IgD-negative memory B cell (primary cell): Measurements from ENCODE around the gene TELO2. TPM values are rescaled to one million over a fixed set of nuclear protein-coding genes. Genes with fewer than 3 reads are reported as not detected.
"Not testable (repeated sequence)": the region's sequence is repeated elsewhere in the genome, so short reads cannot be mapped to it uniquely, and the experiment has no call there.

Experiments
- H3K27ac Mint-ChIP-seq, 3 donors: one replicate each; pipeline ENCODE4 v1.8.0; 2020 to 2022; ENCODE audit warnings: mild to moderate bottlenecking in 3 of 3, mixed read lengths in 3 of 3, moderate library complexity in 1 of 3
- H3K27me3 Mint-ChIP-seq: one replicate; pipeline ENCODE4 v1.8.0; 2021; ENCODE audit warnings: mixed read lengths
- H3K36me3 Mint-ChIP-seq: one replicate; pipeline ENCODE4 v1.8.0; 2020; ENCODE audit warnings: mild to moderate bottlenecking, mixed read lengths
- H3K4me1 Mint-ChIP-seq, 3 donors: one replicate each; pipeline ENCODE4 v1.8.0; 2020 to 2022; ENCODE audit warnings: mixed read lengths in 3 of 3, mild to moderate bottlenecking in 1 of 3
- H3K4me3 Mint-ChIP-seq, 4 donors: one replicate each; pipeline ENCODE4 v1.8.0; 2020 to 2022; ENCODE audit warnings: mild to moderate bottlenecking in 4 of 4, mixed read lengths in 4 of 4, moderate library complexity in 3 of 4
- H3K9me3 Mint-ChIP-seq, 3 donors: one replicate each; pipeline ENCODE4 v1.8.0; 2020 to 2021; ENCODE audit warnings: mixed read lengths in 3 of 3, mild to moderate bottlenecking in 1 of 3
- polyA plus RNA-seq: library from polyadenylated mRNA; unstranded; fragments of 300-500 nt; fragmentation: Illumina TruSeq; gene quantifications from one replicate; pipeline ENCODE4 v1.2.3, GENCODE V29; 2021

Gene TELO2
- polyA plus RNA-seq, 1 donor from 2014 or later, result 37.4 TPM

DNA sequence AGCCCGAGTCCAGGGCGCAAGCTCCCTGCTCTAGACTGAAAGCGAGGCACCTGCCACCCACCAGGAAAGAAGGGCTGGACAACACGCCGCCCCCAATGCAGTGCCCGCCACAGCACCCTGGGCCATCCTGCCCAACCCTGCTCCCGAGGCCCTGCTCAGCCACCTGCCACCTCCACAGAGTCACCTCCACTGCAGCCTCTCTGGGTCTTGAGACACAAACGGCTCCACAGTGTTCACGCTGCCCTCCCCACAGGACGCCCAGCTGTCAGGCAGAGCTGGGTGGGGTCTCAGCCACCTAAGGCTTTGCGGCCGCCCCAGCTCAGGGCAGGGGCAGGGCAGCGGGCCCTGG is 27.6 kb upstream of the TELO2 start:
- Mint-ChIP-seq H3K9me3 (no peaks in the 10 kb centered on the region), H3K4me3 (peak overlapping the region in 1 of 4 donors; percentile 26), H3K27me3 (no peaks in the 10 kb centered on the region), H3K4me1 (peaks cover 5 to 16% (median 15%) of the 10 kb centered on the region in 3 donors), H3K36me3 (no peaks in the 10 kb centered on the region), H3K27ac (peak overlapping the region in 1 of 3 donors; percentile 56)

DNA sequence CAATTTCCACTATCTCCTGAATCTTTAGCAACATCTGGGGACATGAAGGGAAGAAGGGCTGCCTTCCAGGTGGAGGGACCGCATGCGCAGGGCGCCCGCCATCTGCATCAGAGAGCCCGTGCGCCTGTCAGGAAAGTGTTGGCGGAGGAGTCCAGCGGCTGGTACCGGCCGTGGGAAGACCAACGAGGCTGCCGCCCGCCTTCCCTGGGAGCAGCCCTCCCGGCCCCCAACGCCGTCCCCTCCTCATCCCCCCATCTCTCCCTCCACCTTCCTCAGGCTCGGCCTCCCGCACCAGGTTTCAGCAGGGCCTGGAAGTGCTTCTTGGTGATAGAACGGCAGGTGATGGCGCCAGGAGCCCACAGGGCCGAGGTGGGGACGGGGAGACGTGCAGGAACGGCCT is 27.1 kb upstream of the TELO2 start:
- Mint-ChIP-seq H3K27ac (peak overlapping the region in 1 of 3 donors; percentile 56), H3K4me3 (peak overlapping the region in 1 of 4 donors; percentile 26), H3K4me1 (peaks cover 10 to 21% (median 19%) of the 10 kb centered on the region in 3 donors)

DNA sequence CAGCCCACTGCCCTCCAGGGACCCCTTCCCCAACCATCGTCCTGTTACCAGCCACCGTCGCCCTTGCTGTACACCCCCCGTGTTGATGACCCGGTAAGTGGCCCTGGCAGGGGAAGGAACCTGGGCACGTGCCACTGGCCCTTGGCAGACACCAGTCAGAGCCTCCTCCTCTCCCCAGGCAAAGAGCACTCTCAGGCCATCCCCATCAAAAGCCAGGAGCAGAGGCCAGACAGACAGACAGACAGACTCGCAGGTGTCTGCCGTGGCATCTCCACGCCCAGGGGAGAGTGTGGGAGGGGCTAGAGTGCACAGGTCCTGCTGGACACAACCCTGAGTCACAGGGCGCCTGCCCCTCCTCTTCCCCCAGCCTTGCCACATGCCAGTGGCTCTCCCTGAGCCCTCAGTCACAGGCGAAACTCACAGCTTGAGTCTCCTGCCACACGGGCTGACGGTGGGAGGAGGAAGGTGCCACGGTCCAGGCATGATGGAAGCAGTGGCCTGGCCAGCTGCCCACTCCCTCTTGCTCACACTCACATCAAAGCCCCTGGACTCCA is 26.1 kb upstream of the TELO2 start:
- no peaks in the 10 kb centered on the region for H3K9me3 Mint-ChIP-seq
- H3K27me3 Mint-ChIP-seq, result no peaks in the 10 kb centered on the region
- H3K27ac Mint-ChIP-seq, result peak overlapping the region; percentile 39 to 91 (median 69)
- H3K4me1 Mint-ChIP-seq, result peaks cover 11 to 29% (median 23%) of the 10 kb centered on the region in 3 donors
- no peaks in the 10 kb centered on the region for H3K36me3 Mint-ChIP-seq
- H3K4me3 Mint-ChIP-seq, result peak overlapping the region in 1 of 4 donors; percentile 60

More for the DNA sequence above, 27.1 kb upstream of the TELO2 start:
- Mint-ChIP-seq H3K36me3 (no peaks in the 10 kb centered on the region), H3K27me3 (no peaks in the 10 kb centered on the region), H3K9me3 (no peaks in the 10 kb centered on the region)

DNA sequence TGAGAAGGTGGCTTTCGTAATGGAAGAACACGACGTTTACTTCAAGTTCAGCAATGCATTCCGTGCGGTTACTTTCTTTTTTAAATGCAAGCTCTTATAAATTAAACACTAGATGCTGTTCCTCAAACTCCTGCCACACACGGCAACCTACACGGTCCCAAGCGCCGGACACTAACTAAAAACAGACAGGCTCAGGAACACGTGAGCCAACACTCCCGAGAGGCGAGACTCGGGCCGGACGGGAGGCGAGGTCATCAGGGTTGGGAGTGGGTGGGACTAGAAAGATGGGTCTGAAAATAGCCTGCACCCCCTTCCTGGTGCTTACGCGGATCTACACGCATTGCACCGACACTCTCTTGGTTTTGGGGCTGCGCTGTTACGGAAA is 24.7 kb upstream of the TELO2 start:
- peaks cover 17 to 36% (median 32%) of the 10 kb centered on the region in 3 donors for H3K4me1 Mint-ChIP-seq
- H3K4me3 Mint-ChIP-seq, result peak overlapping the region in 2 of 4 donors; percentile 12 to 54
- no peaks in the 10 kb centered on the region for H3K36me3 Mint-ChIP-seq
- peak overlapping the region in 1 of 3 donors; percentile 91 for H3K27ac Mint-ChIP-seq
- no peaks in the 10 kb centered on the region for H3K9me3 Mint-ChIP-seq
- no peaks in the 10 kb centered on the region for H3K27me3 Mint-ChIP-seq

DNA sequence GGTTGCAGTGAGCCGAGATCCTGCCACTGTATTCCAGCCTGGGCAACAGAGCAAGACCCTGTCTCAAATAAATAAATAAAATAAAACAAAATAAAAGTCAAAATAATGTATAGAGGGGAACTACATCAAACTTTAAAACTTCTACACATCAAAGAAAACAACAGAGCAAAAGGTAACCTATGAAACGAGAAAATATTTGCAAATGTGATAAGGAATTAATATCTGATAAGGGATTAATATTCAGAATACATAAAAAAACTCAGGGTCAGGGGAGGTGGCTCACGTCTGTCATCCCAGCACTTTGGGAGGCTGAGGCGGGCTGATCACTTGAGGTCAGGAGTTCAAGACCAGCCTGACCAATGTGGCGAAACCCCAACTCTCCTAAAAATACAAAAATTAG is 24.0 kb upstream of the TELO2 start:
- peak overlapping the region in 3 of 4 donors; percentile 73 to 88 (median 86) for H3K4me3 Mint-ChIP-seq
- not testable (repeated sequence) for H3K27me3 Mint-ChIP-seq, H3K9me3 Mint-ChIP-seq, H3K36me3 Mint-ChIP-seq
- peak overlapping the region; percentile 91 to 99 (median 96) for H3K27ac Mint-ChIP-seq
- H3K4me1 Mint-ChIP-seq, result peaks cover 17 to 40% (median 34%) of the 10 kb centered on the region in 3 donors

DNA sequence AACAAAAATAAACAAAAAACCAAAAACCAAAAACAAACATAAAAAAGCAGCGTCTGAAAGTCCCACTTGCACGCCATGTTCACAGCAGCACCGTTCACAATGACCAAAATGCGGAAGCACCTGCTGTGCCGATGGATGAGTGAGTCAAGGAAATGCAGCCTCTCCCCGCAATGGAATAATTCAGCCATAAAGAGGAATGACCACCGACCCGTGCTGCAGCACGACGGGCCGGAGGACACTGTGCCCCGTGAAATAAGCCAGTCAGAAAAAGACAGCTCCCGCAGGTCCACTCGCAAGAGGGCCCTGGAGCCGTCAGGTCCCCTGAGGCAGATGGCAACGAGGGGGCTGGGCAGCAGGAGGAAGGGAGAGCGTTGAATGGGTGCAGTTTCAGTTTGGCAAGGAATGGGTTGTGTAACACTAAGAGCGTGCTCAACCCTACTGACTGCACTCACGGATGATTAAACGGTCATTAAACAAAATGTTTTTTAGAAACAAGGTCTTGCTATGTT is 23.4 kb upstream of the TELO2 start:
- Mint-ChIP-seq H3K4me3 (peak overlapping the region; percentile 73 to 92 (median 87)), H3K4me1 (peaks cover 17 to 40% (median 35%) of the 10 kb centered on the region in 3 donors), H3K9me3 (no peaks in the 10 kb centered on the region), H3K27ac (peak overlapping the region; percentile 91 to 99 (median 96)), H3K27me3 (no peaks in the 10 kb centered on the region), H3K36me3 (no peaks in the 10 kb centered on the region)

DNA sequence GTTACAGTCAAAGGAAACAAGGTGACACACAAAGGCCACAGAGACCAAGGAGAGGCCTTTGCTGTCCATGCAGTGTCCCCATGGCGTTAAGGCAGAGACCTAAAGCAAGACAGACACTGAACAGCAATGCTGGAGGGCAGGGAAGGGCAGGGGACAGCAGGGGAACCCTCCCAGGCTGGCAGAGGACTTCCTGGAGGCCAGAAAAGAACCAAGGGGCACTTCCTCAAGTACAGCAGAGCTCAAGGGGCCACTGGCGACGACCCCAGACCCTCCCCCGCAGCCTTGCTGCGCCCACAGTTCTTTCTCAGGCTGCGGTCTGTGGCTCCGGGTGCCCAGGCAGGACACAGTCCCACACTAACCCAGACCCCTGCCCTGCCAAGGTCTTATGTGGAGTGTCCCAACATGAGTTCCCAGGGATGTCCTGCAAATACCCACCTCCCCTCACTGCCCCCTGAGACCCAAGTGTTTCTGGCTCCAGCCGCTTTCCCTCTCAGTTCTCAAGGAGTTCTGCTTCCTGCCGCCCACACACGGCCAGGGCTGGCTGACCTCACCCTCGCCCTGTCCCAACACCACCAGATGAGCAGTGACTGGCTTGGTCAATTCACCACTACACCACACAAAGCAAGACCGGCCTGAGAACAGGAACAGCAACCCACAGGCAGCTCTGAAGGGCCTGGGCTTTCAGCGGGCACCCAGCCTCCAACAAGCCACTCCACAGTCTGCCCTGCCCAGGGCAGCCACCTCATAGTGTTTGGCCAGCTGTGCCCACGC is 22.5 kb upstream of the TELO2 start:
- Mint-ChIP-seq H3K27ac (peak overlapping the region; percentile 91 to 99 (median 94)), H3K36me3 (peaks cover 2% of the 10 kb centered on the region), H3K27me3 (no peaks in the 10 kb centered on the region), H3K4me3 (peak overlapping the region; percentile 71 to 92 (median 80)), H3K9me3 (no peaks in the 10 kb centered on the region), H3K4me1 (peaks cover 17 to 42% (median 35%) of the 10 kb centered on the region in 3 donors)

DNA sequence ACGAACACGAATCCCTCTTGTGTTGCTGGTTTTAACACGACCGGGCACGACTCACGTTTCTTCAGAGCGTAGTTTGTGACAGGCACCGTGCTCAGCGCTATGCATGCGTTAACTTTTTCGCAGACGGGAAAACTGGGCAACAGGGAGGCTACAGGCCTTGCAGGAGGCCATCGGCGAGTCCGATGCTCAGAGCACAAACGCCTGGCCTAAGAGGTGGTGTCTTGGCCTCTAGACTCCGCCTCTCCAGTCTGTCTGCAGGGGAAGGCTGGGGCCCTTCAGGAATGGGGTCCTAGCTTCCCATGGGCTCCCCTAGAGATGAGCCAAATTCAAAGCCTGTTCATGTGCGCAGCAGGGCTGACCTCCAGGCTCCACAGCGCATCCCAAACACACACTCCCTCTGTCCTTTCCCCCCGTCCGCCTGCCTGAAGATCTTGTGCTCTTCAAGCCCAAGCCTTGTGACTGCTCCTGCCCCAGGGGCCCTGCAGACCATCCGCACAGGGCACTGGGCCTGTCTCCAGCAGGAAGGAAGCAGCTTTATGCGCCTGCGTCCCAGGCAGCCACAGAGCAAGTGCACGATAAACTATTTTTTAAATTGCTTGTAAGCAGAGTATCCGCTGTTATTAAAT is 21.5 kb upstream of the TELO2 start:
- Mint-ChIP-seq H3K4me1 (peaks cover 17 to 43% (median 35%) of the 10 kb centered on the region in 3 donors), H3K4me3 (peak overlapping the region; percentile 18 to 86 (median 69)), H3K36me3 (peaks cover 2% of the 10 kb centered on the region), H3K27ac (peak overlapping the region; percentile 89 to 92 (median 91)), H3K27me3 (no peaks in the 10 kb centered on the region), H3K9me3 (no peaks in the 10 kb centered on the region)

DNA sequence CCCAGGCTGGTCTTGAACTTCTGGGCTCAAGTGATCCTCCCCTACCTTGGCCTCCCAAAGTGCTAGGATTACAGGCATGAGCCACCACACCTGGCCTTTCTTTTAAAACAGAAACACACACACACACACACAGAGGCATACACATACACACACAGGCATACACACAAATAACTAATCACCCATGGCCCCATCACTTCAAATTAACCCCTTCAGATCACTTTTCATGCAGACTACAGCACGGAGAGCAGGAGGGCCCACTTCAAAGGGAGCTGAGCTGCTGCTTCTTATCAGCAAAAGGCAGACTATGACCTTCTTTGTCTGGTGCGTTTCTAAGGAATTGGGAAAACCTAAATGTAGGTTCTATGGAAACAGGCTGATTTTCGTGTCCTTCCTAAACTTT is 20.2 kb upstream of the TELO2 start:
- Mint-ChIP-seq H3K4me3 (peak overlapping the region; percentile 86 to 95 (median 86)), H3K4me1 (peaks cover 17 to 44% (median 30%) of the 10 kb centered on the region in 3 donors), H3K27ac (peak overlapping the region; percentile 67 to 93 (median 91)), H3K27me3 (no peaks in the 10 kb centered on the region), H3K36me3 (peaks cover 2% of the 10 kb centered on the region), H3K9me3 (no peaks in the 10 kb centered on the region)

DNA sequence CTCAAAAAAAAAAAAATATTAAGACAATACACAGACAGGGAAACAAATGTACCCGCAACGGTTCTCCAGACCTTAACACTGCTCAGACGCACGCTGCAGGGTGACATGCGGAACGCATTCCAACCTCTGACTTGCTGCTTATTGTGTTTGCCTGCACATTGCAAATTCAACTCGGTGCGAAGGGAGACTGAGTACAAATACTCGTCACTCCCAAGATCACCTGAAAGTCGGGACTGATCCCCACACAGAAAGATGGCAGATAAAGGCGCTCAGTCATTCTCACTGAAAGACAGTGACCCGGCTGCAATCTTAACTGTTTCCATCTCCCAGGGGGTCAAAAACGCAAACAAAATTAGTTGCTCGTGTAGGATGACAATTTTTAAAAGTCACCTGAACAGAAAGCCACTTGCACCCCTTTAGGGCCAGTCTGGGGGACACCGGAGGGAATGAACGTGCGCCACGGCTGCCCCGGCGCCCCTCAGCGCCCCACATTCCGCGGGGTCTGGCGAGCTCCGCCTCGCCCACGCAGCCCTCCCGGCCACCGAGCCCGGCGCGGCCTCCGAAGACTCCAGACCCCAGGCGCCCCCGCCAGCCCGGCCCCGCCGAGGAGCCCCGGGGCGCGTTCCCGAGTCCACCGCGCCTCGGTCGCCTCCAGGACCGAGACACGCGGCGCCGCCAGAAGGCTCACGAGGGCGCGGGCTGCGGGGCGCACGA is 18.9 kb upstream of the TELO2 start:
- H3K27ac Mint-ChIP-seq, result peak overlapping the region in 2 of 3 donors; percentile 73 to 91
- H3K27me3 Mint-ChIP-seq, result no peaks in the 10 kb centered on the region
- peaks cover 2% of the 10 kb centered on the region for H3K36me3 Mint-ChIP-seq
- peak overlapping the region; percentile 80 to 92 (median 87) for H3K4me3 Mint-ChIP-seq
- no peaks in the 10 kb centered on the region for H3K9me3 Mint-ChIP-seq
- H3K4me1 Mint-ChIP-seq, result peaks cover 21 to 44% (median 34%) of the 10 kb centered on the region in 3 donors

DNA sequence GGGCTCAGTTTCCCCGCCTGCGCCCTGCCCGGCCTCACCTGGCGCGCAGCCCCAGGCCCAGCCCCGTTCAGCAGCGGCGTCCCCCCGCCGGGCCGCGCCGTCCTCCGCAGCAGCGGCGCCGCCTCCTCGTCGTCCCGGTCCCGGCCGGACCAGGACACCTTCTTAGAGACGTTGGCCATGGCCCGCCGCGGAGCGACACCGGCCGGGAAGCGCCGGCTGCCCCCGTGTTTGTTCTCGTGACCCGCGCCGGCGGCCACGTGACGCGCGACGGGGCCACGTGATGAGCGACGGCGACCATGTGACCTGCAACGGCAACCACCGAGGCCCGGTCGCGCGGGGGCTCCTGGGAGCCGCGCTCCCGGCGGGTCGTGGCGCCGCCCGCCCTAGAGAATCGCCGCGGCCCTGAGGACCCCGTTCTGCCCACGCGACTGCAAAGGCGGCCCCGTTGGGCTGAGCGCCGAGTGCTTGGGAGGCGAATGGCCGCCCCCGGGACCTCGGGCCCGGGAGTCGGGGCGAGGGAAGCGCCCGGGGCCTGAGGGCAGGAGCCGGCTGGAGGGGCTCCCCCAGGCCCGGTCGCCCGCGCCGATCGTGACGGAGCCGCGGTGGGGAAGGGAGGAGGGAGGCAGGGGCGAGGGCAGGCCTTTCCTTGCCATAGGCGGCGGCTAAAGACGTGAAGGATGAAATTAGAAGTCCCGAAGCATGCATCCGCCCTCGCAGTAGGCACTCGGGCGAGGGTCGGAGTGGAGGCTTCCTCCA is 18.2 kb upstream of the TELO2 start, which contains the start of gene CLCN7:
Gene CLCN7 (minus strand): TSS at position 233 of the 756 bp plus-strand sequence. CDS start 54 bp downstream, at position 179.
- Mint-ChIP-seq H3K4me1 (peaks cover 15 to 40% (median 29%) of the 10 kb centered on the region in 3 donors), H3K27ac (peak within 1 kb of the TSS; percentile 90 to 97 (median 91)), H3K9me3 (no peaks in the 10 kb centered on the region), H3K4me3 (peak within 1 kb of the TSS; percentile 83 to 93 (median 89)), H3K27me3 (no peaks in the 10 kb centered on the region), H3K36me3 (peaks cover 2% of the 10 kb centered on the region)

DNA sequence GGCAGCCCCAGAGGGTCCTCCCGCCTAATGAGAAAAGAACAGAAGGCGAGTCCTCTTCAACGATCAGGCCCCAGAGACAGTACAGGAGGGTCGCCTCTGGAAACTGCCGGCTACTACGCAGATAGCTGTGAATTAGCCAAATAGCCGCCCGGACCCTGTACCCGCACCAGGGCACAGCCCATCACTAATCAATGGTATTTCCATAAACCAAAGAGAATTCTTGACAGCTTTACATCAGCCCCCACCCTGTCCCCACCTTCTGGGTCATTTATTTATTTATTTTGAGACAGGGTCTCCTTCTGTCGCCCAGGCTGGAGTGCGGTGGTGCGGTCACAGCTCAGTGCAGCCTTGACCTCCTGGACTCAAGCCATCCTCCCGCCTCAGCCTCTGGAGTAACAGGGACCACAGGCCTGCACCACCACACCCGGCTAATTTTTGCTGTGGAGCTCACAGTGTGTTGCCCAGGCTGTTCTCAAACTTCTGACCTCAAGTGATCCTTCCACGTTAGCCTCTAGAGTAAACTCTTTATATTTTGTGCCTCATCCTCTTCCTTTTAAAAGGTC is 17.5 kb upstream of the TELO2 start:
- Mint-ChIP-seq H3K4me1 (peaks cover 20 to 37% (median 30%) of the 10 kb centered on the region in 3 donors), H3K27ac (peak overlapping the region; percentile 75 to 97 (median 90))

DNA sequence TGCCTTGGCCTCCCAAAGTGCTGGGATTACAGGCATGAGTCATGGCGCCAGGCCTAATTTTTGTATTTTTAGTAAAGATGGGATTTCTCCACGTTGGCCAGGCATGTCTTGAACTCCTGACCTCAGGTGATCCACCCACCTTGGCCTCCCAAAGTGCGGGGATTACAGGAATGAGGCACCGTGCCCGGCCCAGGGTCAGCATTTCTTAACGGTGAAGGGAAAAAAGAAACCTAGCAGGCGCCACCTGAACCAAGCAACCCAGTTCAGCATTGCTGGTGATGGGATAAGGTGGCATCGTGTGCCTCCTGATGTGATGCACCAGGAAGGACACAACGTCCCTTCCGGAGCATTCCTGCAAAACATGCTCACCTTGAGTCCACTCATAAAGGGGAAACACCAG is 16.1 kb upstream of the TELO2 start:
- peak overlapping the region in 1 of 3 donors; percentile 37 for H3K27ac Mint-ChIP-seq
- no peaks in the 10 kb centered on the region for H3K9me3 Mint-ChIP-seq
- H3K4me3 Mint-ChIP-seq, result peak overlapping the region in 1 of 4 donors; percentile 21
- no peaks in the 10 kb centered on the region for H3K27me3 Mint-ChIP-seq
- H3K36me3 Mint-ChIP-seq, result peaks cover 4% of the 10 kb centered on the region
- H3K4me1 Mint-ChIP-seq, result peaks cover 18 to 33% (median 33%) of the 10 kb centered on the region in 3 donors

More for the DNA sequence above, 17.5 kb upstream of the TELO2 start:
- H3K4me3 Mint-ChIP-seq, result peak overlapping the region; percentile 75 to 93 (median 88)
- no peaks in the 10 kb centered on the region for H3K9me3 Mint-ChIP-seq
- no peaks in the 10 kb centered on the region for H3K27me3 Mint-ChIP-seq
- peaks cover 3% of the 10 kb centered on the region for H3K36me3 Mint-ChIP-seq
